Measurements from ENCODE around the gene KIAA0513. TPM values are rescaled to one million over a fixed set of nuclear protein-coding genes. Genes with fewer than 3 reads are reported as not detected.

Gene KIAA0513
- total RNA-seq, 4 donors from 2014 or later: 5.5 to 13.8 (median 11.7) TPM

DNA sequence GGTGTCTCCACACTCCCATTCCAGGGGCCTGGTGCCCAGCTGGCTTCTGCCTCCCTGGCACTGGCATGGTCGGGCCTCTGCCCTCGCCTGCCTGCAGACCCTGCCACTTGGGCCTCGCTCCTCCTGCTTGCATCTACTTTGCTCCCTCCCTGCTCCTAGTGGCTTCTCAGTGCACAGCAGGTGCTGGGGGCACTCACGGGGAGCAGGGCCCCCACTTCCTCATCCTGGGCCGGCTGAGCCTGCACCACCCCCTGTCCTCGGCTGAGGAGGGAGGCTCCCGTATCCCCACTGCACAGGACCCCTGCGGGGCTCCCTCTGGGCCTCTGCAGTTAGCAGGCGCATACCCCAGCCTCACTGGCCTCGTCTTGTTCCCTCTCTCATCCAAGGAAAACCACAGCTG, 49.4 kb downstream of the KIAA0513 start:
- TF ChIP-seq, protein P1, sequence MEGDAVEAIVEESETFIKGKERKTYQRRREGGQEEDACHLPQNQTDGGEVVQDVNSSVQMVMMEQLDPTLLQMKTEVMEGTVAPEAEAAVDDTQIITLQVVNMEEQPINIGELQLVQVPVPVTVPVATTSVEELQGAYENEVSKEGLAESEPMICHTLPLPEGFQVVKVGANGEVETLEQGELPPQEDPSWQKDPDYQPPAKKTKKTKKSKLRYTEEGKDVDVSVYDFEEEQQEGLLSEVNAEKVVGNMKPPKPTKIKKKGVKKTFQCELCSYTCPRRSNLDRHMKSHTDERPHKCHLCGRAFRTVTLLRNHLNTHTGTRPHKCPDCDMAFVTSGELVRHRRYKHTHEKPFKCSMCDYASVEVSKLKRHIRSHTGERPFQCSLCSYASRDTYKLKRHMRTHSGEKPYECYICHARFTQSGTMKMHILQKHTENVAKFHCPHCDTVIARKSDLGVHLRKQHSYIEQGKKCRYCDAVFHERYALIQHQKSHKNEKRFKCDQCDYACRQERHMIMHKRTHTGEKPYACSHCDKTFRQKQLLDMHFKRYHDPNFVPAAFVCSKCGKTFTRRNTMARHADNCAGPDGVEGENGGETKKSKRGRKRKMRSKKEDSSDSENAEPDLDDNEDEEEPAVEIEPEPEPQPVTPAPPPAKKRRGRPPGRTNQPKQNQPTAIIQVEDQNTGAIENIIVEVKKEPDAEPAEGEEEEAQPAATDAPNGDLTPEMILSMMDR (IDR thresholded peaks at IDR 0.05; ENCODE audit: low read depth): no peak

DNA sequence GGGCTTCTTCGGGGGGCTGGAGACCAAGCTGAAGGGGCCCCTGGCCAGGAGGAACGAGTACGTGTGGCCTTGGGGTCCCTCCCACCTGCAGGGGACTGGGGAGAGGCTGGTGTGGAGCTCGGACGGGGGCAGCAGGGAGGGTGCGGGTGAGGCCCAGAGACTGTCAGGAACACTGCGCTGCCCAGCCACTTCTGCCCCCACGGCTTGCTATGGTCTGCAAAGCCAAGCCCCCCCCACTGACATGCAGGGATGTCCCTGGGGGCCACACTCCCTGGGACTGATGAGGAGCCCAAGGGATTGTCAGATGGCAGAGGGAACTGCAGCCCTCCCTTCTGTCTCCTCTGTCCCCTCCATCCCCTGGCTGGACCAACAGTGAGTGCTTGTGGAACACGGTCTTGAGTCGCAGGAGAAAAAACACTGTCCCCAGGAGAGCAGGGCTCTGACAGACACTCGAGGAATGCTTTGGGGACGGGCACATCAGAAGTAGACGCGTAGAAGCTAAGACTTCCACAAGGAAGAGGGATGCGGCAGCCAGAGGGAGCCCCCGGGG, 50.1 kb downstream of the KIAA0513 start:
- TF ChIP-seq, protein P1 (IDR thresholded peaks at IDR 0.05; ENCODE audit: low read depth): no peak

DNA sequence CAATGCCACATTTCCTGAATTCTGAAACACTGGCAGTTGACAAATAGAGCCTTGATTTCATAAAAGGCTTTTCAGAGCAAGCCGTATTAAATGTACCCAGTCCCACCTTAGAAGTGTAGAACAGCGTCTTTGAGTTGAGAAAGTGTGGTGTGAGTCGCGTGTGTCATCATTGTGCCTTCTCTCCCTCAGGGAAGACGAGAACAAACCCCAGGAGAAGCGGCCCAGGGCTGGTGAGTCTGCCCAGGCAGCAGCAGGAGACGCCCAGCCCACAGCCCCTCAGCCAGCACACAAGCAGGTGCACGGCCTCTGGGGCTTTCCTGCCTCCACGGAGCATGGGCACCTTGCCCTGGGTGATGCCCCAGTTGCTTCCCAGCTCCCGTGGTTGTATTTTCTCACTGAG, 50.6 kb downstream of the KIAA0513 start:
- TF ChIP-seq, protein P1 (IDR thresholded peaks at IDR 0.05; ENCODE audit: low read depth): no peak

DNA sequence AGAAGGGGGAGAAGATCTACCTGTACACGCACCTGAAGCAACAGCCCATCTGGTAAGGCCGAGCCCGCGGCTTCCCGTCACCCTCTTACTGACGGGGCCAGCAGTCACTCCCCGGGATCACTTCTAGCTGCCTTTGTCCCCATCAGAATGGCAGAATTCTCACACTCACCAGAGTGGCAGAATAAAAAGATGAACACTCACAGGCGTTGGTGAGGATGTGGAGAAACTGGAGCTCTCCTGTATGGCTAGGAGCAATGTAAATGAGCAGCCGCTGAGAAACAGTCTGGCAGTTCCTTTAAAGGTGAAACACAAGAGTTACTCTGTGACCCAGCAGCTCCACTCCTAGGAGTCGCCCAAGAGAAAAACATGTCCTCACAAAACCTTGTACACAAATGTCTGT, 51.4 kb downstream of the KIAA0513 start:
- TF ChIP-seq, protein P1 (IDR thresholded peaks at IDR 0.05; ENCODE audit: low read depth): no peak

DNA sequence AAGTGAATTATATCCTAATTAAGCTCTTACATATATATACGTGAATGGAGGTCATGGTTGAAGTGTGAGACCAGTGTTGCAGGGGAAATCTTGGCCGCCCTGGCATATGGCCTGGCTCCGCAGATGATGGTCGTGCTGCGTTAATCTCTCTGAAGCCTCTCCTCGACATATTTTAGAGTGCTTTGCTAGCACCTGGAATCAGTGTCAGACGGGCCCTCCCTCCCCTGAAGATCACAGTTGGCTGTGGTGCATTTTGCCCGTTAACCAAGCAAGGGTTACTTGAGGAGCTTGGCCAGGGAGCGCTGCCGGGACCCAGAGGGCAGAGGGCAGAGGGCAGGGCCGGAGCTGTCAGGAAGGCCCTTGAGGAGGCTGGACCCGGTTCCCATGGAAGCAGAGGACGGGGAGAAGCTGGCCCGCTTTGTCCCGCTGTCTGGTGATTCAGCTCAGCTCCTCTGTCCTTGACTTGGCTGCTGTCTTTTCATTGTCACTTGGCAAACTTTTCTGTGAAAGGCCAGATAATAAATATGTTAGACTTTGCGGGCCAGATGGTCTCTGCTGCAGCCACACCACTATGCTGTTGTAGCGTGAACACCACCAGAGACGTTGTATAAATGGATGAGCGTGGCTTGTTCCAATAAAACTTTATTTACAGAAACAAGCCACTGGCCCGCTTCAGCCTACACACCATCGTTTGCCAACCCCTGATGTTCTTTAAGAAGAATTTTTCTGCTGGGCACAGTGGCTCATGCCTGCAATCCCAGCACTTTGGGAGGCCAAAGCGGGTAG, 52.4 kb downstream of the KIAA0513 start:
- TF ChIP-seq, protein P1 (IDR thresholded peaks at IDR 0.05; ENCODE audit: low read depth): no peak

DNA sequence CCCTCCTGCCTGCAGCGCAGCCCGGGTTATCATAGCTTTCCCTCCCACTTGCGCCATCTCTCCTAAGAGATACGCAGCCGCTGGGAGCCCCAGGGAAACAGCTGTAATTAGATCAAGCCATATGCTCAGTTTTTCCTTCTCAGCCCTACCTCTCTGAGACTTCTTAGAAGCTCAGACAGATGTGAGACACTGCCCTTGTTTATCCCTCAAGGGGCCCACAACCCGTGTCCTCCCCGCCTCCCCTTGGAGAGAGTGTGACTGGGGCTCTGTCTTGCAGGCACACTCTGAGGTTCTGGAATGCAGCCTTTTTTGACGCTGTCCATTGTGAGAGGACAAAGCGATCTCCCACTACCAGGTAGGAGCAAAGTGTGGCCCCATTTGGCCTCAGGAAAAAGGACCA, 53.4 kb downstream of the KIAA0513 start:
- TF ChIP-seq, protein P1 (IDR thresholded peaks at IDR 0.05; ENCODE audit: low read depth): no peak

DNA sequence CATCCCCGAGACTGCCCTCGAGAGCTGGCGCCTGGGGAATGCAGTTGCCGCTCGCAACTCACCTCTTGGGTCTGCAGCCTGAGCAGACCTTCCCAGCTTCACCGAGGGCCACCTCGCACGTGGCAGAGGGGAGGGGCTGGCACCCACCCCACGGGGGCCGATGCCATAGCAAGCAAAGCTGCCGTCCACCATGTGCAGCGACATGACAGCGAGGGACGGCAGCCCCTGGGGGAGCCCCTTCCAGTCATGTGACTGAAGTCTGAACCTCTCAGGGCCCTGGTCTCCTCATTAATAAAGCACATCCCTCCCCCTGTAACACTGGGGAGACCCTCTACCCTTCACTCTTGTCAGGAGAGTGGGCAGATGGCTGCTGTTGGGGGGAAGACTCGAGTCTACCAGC, 54.2 kb downstream of the KIAA0513 start:
- TF ChIP-seq, protein P1 (IDR thresholded peaks at IDR 0.05; ENCODE audit: low read depth): no peak
